HG02973 (cell line): ENCODE results near the gene PGA4.
"Not testable (repeated sequence)": the region's sequence is repeated elsewhere in the genome, so short reads cannot be mapped to it uniquely, and the experiment has no call there.

ENCODE experiments used
- ATAC-seq: cut with Tn5 transposase; IDR thresholded peaks from one replicate; pipeline ENCODE4 v1.9.1; 2021; ENCODE audit warnings: moderate library complexity; ENCODE audit not compliant: unreplicated experiment

Gene PGA4

DNA sequence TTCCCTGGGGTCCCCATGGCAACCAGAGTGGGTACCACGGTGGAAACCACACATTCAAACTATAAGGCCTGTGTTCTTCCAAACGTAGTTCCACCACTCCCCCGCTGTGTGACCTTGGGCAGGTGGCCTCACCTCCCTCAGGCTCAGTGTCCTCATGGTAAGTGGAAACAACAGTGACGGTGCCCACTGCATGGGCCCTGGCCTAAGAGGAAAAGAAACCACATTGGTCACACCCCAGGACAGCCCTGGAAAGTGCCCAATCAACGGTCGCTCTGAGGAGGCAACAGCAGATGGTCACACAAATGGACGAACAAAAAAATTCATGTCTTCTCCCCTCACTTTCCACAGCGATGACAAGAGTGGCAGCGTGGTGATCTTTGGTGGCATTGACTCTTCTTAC lies 25.9 kb downstream of the PGA4 start:
- ATAC-seq: not testable (repeated sequence)

DNA sequence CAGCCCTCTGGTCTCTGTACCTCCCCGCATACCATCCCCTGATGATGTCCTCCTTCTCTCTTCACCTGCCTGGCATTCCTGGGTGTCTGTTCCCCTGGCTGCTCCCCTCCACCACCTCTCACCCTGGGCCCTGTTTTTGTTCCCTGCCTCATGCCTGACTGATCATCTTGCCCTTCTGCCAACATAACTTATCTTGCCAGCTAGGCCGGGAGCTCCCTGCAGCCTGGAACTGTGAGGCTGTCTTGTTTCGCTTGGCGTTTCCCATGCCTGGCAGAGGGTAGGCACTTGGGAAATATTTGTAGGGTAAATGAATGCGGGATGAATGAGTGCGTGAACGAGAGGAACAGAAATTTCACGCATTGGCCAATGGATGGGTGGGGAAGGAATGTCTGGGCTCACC lies 27.1 kb downstream of the PGA4 start:
- not testable (repeated sequence) for ATAC-seq

DNA sequence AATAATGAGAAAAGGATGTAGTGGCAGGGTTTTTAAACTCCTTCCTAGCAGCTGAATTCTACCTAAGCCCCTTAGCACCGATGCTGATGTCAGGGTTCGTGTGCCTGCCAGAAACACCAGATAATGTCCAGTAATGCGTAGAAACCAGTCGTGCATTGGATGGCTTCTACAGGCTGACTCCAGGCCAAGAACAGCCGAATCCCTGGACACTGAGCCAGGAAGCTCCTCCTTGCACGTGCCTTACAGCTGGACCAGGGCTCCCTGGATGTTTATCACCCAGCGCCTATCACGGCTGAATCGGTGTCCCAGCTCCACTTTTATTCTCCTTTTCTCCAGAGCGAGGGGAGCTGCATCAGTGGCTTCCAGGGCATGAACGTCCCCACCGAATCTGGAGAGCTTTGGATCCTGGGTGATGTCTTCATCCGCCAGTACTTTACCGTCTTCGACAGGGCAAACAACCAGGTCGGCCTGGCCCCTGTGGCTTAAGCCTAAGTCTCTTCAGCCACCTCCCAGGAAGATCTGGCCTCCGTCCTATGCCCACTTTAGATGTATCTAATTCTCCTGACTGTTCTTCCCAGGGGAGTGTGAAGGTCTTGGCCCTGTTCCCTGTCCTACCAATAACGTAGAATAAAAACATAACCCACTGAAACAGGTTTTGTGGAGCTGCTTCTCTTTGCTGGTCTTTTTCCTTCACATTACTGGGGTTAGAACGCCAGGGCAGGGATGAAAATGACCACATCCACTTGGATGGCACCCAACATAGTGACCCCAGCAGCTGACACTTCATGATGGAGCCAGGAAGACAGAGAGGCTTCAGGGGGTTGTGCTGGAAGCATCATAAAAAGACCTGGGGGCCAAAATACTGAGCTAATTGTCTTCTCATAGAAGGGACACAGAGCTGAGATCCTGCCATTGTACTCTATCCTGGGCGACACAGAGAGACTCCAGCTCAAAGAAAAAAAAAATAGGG lies 28.9 kb downstream of the PGA4 start:
- ATAC-seq: not testable (repeated sequence)

DNA sequence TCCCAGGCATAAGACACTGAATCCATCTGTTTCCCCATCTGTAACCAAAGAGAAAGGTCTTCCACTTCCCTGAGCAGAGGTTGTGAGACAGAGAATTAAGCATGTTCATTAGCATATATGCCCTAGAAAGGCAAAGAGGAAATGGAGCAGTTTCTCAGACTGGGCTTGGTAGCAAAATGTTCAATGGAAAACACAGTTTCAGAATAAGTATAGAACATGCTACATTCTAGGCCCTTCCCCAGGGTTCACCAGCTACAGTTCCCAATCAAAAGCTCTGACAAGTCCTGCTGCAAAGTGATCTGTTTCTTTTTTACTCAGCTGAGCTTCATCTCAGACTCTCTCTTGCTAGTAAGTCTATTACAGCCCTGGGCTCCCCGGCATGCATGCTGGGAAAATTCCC lies 30.2 kb downstream of the PGA4 start:
- not testable (repeated sequence) for ATAC-seq

DNA sequence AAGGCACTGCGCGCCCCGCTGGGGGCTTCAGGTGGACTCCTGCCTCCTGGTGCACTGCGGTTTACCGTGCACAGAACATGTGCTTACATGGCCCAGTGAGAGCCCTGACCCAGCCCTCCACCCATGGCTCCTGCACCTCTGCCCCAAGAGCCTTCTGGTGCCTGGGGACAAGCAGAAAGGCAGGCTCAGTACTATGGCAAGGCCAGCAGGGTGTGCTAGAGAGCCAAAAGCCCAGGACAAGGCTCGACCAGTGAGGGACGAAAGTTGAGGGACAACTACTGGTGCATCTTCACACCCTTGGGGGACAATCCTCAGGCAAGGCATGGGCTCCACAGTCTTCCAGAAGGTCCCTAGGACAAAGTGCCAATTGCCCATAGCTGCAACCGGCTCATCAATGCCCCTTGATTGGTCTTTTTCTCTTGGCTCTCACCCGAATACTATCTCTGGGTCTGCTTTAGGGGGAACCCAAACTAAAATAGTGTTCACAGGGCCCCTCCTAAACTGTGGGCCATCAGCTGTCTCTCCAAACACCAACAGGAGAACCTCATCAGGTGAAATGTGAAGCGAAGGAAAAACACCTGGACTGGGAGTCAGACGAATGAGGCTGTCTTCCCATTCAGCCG lies 32.4 kb downstream of the PGA4 start:
- no peak for ATAC-seq

DNA sequence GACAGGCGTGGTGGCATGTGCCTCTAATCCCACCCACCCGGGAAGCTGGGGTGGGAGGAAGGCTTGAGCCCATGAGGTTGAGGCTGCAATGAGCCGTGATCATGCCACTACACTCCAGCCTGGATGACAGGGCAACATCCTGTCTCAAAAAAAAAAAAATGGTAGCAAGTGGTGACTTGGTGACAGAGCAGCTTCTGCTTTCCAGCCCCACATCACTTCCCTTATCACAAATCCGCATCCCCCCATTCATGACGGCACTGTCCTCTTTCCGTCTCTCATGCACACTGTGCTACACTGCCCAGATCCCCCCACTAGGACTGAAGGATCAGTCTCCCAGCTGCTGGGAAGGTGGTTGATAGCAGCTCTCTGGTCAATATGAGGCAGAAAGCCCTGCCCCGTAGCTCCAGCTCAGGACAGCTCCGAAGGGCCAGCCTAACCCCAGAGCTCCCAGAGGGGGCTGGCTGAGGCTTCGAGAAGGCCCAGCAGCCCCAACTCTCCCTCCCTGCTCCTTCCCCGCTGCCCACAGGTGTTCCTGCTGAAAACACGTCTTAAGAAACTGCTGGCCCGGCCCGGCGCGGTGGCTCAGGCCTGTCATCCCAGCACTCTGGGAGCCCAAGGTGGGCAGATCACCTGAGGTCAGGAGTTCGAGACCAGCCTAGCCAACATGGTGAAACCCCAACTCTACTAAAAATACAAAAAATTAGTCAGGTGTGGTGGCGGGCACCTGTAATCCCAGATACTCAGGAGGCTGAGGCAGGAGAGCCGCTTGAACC lies 34.7 kb downstream of the PGA4 start:
- ATAC-seq: no peak

DNA sequence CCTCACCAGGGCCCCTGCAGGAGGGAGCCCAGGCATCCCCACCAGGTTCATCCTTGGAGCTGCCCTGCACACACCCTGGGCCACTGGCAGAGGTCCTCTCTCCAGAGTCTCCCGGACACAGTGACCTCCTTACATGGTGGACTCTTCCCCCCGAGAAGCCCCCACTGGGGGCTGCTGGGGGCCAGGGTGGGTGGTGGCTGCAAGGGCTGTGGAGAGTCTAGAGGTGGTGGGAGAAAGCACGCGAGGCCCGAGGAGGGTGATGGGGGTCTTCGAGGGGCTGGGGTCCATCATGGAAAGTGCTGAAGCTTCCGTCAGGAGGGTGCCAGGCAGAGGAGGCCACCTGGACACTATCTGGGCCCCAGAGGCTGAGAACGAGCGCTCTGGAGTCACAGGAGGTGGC lies 36.4 kb downstream of the PGA4 start:
- no peak for ATAC-seq

DNA sequence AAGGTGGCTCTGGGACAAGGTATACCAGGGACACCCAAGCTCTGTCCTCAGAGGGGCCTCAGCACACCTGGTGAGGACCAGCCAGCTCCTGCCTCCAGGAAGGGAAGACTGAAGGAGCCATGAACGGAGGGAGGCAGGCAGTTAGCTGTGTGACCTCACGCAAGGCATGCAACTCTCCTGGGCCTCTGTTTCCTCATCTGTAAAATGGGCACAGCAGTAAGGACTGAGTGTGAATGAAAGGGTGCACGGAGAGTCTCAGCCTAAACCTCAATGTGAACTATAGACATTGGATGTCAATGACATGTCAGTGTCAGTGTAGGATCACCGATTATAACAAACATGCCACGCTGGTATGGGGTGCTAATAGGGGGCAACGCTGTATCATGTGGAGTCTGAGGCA lies 37.2 kb downstream of the PGA4 start:
- no peak for ATAC-seq

DNA sequence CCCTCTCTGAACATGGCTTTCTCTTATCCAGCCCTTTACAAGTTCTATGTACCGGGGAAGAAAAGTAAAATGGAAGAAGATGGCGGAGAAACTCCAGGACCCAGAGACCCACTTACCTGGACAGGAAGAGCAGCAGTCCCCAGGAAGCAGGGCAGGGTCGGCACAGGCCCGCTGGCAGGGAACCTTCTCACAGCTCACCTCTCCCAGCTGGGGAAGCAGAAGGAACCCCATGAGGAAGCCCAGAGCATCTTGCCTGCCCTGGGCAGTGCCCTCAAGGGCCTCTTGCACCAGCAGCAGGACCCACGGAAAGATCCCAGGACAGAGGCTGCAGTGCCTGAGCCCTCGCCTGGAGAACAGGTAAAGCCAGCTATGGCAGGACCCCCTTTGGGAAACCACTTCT lies 42.2 kb downstream of the PGA4 start:
- no peak for ATAC-seq

DNA sequence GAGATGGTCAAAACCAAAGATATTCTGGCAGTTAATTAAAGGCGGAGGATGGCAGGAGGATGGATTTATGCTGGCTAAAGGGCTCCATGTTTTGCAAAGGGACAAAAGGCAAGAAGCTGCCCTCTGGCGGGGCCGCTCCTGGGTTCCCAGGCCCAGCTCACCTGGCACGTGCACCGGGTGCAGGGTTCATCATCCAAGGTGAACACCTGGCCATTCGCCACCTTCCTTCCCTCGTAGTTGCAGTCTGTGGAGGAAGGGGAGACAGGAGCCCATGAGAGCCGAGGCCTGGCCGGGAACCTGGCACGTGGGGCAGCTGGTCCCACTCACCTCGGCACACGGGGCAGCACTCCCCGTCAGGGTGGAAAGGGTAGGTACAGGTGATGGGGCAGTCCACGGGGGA lies 42.6 kb downstream of the PGA4 start:
- ATAC-seq: no peak

DNA sequence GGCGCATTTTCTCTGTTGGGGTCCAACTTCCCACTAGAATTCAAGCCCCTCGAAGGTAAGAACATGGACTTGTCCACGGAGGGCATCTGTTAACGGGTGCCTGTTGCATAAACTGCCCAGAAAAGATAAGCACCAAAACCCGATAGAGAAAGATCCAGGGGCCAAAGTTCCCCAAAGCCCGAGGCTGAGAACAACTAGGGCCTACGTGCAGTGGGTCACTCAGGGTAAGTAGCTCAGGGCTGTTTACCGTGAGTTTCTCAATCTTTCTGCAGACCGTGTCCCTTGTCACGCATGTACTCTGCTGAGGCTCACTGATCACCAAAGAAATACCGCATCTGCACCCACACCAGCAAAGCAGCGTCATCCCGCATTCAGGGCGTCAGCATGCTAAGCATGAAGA lies 43.2 kb downstream of the PGA4 start:
- no peak for ATAC-seq

DNA sequence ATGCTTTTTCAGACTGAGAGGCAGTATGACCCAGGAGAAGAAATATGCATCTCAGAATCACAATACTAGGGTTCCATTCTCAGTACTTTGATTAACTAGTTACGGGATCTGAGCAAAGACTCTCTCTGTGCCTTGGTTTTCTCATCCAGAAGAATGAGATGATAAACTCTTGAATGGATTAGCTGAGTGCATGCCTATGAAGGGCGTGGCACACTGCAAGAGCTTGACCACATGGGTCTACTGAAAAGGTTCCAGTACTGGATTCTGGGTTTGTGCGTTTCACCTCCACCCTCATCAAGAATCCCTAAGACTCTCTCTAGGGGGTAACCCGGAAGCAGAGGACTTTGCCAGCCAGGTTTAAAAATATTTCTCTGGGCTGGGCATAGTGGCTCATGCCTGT lies 44.5 kb downstream of the PGA4 start:
- no peak for ATAC-seq

DNA sequence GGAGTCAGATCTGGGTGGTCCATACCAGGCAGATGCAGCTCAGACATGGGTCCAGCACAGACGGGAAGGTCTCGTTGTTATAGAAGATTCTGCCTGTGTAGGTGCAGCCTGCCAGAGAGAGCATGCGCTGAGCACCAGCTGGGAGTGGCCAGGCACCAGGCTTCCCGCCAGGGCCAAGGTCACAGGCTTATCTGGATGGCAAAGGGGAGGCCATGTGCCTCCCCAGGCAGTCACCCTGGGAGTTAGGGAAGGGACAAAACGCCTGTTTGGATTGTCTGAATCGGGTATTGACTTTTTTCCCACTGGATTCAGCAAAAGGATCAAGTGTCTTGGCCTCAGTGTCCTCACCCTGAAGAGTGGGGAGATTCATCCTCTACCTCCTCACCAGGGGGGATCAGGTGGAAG lies 45.3 kb downstream of the PGA4 start:
- ATAC-seq: no peak

DNA sequence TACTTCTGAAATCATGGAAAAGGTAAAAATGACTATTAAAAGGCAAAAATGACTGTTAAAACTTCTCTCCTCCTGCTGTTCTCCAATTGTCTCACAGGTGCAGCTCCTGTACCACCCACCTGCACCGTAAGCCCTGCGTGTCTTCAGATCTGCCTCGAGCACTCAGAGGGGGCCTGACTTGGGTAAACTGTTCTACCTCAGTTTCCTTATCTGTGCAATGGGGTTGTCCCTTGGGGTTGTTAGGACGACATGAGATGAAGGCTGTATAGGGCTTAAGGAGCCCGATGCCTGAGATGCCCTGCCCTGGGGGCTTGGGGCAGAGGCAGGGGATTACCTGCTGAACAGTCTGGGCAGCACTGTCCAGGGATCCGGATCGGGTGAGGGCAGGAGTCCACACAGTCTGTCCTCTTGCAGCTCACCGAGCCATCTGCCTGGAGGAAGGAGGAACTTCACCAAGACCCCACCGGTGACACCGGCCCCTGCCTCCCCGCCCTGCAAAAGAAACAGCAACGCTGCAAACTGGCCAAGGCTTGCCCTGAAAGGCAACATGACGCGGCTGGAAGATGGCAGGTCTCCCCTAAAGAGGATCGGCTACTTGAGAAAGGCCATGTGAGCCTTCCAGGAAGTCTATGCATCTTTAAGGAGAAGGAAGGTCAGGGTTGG lies 46.6 kb downstream of the PGA4 start:
- no peak for ATAC-seq

DNA sequence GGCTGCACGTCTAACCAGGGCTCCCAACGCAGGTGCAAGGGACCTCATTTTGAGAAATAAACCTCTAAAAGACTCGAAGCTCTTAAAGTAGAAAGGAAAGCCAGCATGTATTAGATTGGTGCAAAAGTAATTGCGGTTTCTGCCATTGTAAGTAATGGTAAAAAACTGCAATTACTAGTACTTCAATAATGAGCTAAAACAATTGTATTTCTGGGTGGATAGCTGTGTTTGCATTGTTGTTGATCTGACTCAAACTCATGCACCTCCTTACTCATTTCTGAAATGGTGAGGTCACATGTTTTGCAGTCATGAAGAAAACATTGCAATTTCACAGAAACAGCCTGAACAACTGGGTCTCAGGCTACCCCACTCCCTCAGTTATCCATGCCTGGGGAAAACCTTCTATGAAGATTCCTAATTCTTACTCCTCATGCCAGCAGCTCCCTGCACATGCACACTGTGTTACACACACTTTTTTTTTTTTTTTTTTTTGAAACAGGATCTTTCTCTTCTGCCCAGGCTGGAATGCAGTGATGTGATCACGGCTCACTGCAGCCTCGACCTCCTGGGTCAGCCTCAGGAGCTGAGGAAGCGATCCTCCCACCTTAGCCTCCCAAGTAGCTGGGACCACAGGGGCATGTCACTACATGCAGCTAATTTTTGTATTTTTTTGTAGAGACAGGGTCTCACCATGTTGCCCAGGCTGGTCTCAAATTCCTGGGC lies 48.4 kb downstream of the PGA4 start:
- ATAC-seq: no peak

DNA sequence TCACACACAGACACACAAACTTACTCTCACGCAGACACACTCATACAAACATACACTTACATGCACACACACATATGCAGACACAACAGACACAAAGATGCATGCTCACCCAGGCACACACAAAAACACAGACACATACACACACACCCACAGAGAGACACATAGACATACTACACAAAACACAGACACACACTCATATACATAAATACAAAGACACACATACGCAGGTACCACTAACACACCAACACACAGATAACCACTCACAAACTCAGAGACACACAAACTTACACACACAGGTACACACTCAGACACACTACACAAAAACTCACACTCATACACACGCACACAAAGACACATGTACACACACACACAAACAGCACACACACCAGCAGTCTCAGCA lies 50.6 kb downstream of the PGA4 start:
- no peak for ATAC-seq

DNA sequence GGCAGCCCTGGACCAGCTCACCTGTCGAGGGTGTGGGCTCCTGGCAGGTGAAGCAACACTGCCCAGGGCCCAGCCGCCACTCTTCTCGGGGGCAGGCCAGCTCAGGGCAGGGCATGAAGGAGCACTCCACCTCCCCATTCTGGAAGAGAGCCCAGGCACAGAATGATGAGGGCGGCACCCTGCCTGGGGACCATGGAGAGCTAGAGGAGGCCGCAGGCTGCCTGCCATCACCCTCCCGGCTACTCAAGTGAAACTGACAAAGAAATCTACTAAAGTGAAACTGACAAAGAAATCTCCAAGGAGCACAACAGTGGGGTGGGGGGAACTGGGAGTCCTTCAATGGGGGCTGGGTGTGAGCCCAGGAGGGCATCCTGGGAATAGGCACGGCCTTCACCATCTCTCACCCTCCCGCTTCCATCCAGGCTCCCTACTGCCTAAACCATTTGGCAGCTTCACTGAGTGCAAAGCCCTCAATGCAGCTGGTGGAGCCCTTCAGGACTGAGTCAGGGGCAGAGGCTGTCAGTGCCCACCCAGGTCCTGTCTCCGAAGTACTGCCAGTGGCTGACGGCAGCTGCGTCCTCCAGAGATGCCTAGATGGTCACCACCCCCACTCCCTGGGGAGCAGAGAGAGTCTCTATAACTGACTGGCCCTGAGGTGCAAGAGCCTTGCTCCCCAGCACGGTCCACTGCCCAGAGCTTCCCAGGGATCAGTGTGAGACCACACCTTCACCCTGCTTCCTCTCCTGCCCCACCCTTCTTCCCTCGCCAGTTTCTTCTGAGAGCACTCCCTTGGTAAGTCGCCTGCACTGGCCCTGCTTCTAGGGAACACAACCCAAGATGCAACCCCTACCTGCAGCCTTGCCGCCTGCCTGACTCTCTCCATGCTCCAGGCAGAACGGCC lies 51.3 kb downstream of the PGA4 start:
- ATAC-seq: no peak

DNA sequence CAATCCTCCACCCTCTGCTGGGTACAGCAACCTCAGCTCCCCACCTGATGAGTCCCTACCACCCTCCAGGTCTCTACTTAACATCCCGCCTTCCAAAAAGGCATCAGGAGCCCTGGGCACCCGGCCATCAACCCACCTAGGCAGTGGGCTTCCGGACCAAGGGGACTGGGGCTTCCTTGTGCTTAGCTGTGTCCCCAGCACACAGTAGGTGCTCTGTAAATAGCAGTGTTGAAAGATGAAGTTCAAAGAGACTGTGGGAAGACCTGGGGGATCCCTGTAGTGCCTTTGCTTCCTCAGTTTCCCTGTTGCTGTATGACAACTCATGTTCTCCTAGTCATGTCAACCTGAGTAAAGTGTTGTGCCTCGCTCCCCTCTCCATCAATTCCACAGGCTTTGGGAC lies 51.9 kb downstream of the PGA4 start:
- ATAC-seq: no peak

DNA sequence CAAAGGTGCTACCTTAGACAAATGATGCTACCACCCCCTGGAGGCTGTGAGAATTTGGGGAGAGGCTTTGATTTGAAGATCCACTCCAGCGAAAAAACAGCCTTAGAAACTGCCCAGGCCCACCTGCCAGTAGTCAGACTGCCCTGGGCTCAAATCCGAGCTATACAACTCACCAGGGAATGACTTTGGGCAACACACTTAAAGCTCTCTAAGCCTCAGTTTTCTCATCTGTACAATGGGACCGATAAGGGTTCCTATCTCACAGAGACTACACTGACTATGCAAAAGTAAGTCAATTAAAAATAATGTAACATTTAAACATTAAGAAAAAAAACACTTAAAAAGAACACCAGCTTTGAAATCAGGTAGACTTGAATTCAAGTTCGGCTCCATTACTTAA lies 53.0 kb downstream of the PGA4 start:
- no peak for ATAC-seq
